ENCODE measurements around the gene SNF8.

Gene SNF8

DNA sequence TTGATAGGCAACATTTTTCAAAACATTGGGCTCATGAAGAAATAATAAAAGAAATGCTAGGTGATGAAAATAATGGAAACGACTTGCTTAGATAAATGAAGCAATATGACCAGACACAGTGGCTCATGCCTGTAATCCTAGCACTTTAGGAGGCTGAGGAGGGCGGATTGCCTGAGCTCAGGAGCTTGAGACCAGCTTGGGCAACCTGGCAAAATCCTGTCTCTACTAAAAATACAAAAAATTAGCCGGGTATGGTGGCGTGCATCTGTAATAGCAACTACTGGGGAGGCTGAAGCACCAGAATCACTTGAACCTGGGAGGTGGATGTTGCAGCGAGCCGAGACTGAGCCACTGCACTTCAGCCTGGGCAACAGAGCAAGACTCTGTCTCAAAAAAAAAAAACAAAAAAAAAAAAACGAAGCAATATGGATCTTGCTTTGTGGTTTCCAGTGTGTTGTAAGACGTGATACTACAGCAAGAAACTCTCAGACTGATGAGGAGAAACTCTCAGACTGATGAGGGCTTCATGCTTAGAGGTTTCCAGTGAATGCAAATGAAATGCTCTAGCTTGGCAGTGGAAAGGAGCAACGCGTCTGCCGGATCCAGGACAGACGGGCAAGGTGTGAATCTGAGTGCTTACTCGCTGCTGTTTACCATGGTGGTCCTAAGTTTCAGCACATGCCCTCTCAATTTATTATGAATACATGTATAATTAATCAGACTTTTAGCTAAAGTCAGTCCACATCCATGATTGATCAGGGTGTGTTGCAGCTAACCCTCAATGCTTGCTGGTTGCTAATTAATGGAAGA is 41.0 kb upstream of the SNF8 start:
- DNase-seq (ENCODE audit: low read depth): no peak
- TF ChIP-seq, protein P1, sequence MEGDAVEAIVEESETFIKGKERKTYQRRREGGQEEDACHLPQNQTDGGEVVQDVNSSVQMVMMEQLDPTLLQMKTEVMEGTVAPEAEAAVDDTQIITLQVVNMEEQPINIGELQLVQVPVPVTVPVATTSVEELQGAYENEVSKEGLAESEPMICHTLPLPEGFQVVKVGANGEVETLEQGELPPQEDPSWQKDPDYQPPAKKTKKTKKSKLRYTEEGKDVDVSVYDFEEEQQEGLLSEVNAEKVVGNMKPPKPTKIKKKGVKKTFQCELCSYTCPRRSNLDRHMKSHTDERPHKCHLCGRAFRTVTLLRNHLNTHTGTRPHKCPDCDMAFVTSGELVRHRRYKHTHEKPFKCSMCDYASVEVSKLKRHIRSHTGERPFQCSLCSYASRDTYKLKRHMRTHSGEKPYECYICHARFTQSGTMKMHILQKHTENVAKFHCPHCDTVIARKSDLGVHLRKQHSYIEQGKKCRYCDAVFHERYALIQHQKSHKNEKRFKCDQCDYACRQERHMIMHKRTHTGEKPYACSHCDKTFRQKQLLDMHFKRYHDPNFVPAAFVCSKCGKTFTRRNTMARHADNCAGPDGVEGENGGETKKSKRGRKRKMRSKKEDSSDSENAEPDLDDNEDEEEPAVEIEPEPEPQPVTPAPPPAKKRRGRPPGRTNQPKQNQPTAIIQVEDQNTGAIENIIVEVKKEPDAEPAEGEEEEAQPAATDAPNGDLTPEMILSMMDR (conservative IDR thresholded peaks at IDR 0.05; ENCODE audit: control insufficient read depth, insufficient read depth, low read depth, low read length): no peak
- H3K4me3 ChIP-seq (ENCODE audit: control insufficient read depth, low read depth, low read length): no peak overlapping the region

DNA sequence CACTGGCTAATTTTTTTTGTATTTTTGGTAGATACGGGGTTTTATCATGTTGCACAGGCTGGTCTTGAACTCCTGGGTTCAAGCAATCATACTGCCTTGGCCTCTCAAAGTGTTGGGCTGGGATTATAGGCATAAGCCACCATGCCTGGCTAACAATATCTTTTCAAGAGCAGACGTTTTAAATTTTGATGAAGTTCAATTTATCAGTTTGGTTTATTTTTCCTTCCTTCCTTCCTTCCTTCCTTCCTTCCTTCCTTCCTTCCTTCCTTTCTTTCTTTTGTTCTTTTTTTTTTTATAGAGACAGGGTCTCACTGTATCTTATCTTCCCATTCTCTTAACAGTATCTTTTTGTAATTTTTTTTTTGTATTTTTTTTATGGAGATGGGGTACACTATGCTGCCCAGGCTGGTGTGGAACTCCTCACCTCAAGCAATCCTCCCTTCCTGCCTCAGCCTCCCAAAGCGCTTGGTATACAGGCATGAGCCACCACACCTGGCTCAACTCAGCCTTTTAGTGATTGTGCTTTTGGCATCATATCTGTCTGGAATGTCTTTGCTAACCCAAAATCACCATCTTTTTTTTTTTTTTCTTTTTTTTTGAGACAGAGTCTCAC is 37.4 kb upstream of the SNF8 start:
- TF ChIP-seq, protein P1 (conservative IDR thresholded peaks at IDR 0.05; ENCODE audit: control insufficient read depth, insufficient read depth, low read depth, low read length): no peak

DNA sequence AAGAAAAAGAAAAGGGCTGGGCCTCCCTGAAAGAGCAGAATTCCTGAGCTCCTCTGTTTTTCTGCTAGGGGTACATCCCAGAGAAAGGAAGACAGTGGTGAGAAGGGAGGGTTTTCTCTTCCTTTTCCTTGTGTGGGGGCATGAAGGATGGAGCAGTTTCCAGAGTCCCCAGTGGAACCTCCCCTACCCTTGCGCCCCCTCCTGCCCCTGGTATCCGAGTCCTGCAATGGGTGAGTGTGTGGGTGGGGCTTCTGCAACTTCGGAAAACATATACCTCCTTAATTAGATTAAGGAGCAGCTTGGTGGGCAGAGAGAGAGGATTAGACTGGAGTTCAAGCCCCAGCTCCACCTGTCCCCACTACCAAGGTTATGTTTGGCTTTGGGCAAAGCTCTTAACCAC is 29.2 kb upstream of the SNF8 start:
- no peak overlapping the region for H3K4me3 ChIP-seq (ENCODE audit: control insufficient read depth, low read depth, low read length)
- DNase-seq (ENCODE audit: low read depth): no peak
- TF ChIP-seq, protein P1 (conservative IDR thresholded peaks at IDR 0.05; ENCODE audit: control insufficient read depth, insufficient read depth, low read depth, low read length): no peak

More for the DNA sequence above, 37.4 kb upstream of the SNF8 start:
- H3K4me3 ChIP-seq (ENCODE audit: control insufficient read depth, low read depth, low read length): no peak overlapping the region
- DNase-seq (ENCODE audit: low read depth): no peak

DNA sequence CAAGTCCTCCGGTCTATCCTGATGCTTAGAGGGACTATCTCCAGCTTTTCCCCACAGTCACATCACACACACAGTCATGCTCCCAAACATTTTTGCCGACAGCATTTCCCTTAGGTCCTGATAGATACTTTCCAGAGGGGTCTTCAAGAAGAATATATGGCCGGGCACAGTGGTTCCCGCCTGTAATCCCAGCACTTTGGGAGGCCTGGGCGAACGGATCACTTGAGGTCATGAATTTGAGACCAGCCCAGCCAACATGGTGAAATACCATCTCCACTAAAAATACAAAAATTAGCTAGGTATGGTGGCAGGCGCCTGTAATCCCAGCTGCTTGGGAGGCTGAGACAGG is 28.1 kb upstream of the SNF8 start:
- H3K4me3 ChIP-seq (ENCODE audit: control insufficient read depth, low read depth, low read length): no peak overlapping the region
- no peak for DNase-seq (ENCODE audit: low read depth)
- TF ChIP-seq, protein P1 (conservative IDR thresholded peaks at IDR 0.05; ENCODE audit: control insufficient read depth, insufficient read depth, low read depth, low read length): no peak

DNA sequence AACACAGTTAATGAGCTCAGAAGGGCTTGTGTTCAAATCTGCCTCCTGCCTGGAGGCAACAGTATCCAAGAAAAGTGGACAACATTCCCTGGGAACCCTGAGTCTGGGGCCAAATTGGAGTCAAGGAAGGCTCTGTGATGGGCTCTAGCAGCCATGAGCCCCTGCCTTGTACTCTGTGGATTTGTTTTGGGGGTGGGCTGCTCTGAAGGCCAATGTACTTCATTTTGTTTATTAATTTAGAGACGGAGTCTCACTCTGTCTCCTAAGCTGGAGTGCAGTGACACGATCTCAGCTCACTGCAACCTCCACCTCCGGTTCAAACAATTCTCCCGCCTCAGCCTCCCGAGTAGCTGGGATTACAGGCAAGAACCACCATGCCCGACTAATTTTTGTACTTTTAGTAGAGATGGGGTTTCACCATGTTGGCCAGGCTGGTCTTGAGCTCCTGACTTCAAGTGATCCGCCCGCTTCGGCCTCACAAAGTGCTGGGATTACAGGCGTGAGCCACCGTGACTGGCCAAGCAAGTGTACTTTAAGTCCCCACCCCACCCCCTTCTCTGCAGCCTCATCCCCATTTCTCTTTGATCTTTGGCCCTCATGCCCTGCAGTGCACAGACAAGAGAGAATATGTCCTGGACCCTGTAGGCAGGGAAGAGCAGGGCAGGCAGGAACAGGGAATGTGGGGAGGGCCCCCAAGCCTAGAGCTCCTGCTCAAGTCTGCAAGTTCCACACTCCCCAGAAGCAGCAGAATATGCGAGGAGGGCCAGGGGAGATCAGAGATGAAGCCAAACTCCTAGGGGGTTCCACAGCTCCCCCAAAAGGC is 26.4 kb upstream of the SNF8 start:
- no peak overlapping the region for H3K4me3 ChIP-seq (ENCODE audit: control insufficient read depth, low read depth, low read length)
- TF ChIP-seq, protein P1 (conservative IDR thresholded peaks at IDR 0.05; ENCODE audit: control insufficient read depth, insufficient read depth, low read depth, low read length): no peak
- DNase-seq (ENCODE audit: low read depth): no peak

DNA sequence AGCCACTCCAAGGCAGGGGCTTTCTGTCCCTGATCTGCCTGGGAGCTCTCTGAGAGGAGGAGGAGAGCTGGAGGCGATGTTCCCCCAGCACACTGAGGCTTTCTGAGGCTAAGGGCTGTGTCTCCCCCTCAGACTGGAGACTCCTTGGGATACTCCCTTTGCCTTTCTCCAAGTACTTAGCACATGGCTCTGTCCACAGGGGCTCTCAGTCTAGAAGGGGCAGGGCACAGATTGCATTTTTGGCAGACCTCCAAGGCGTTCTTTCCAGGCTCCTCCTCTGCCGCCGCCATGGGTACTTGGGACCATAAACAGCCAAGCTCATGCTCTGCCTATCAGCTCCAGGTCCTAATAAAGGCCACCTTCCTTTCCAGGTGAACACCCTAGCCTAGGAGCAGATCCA is 25.6 kb upstream of the SNF8 start:
- DNase-seq (ENCODE audit: low read depth): no peak
- TF ChIP-seq, protein P1 (conservative IDR thresholded peaks at IDR 0.05; ENCODE audit: control insufficient read depth, insufficient read depth, low read depth, low read length): no peak
- H3K4me3 ChIP-seq (ENCODE audit: control insufficient read depth, low read depth, low read length): no peak overlapping the region

Measured in fibroblast of mammary gland (primary cell).